Stimulated activated CD4-positive, alpha-beta T cell treated with anti-CD3 and anti-CD28 coated beads, Interleukin-12 subunit alpha, Interleukin-12 subunit beta, amount 100 ng/mL, for 24 hours (primary cell): Measurements from ENCODE around the gene TRIM46.
A peak's percentile ranks its signal among the peaks of the same experiment; 100 is the strongest.
"Not testable (repeated sequence)": the region's sequence is repeated elsewhere in the genome, so short reads cannot be mapped to it uniquely, and the experiment has no call there.

Source experiments
- DNase-seq, 2 experiments: peaks; one replicate each; pipeline ENCODE4 v3.0.0-alpha.2; 2020; ENCODE audit warnings: low read depth in 2 of 2

Gene TRIM46

DNA sequence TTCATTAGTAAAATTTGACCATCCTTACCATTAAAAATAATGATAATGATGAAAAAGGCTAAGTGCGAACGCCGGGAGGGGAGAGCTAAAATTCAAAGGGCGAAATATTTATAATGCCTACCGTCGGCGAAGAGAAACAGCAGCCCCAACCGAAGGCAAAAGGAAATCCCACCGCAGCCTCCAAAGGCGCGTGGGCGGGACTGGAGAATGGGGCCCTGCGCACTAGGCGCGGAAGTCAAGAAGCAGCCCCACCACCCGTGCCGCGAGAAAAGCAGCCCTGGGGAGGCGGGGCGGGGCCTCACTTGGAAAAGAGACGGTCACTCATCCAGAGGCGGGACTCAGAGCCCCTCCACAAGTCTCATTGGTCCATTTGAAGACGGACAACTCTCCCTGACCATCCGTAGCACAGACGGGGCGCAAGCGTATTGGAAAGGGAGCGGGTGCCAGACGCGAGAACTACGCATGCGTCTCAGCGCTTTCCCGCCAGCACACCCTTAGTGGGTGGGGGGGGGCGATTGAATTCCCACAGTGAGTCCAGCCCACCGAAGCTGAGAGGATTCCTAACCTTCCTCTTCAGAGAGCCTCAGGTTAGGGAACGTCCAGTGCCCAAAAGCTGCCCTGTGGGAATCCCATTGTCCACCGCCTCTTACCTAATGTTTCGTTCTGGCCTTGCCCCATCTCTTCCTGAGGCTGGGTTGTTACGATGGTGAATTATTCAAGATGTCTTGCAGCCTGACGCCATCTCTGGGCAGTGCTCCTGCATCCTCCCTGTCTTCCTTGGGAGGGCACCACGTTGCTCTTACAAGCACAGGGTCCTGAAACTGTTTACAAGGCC lies 53.8 kb downstream of the TRIM46 start:
- peak; percentile 95 to 99 for DNase-seq

- DNase-seq: no peak
Observed at GRCh38 chr1:155228096-155228427, 54.4 kb downstream of the TRIM46 start.

GRCh38 chr1:155231302-155231701 lies 57.7 kb downstream of the TRIM46 start:
- DNase-seq: not testable (repeated sequence)

- DNase-seq: not testable (repeated sequence)
Observed at GRCh38 chr1:155232001-155232978, 58.6 kb downstream of the TRIM46 start.

GRCh38 chr1:155233502-155233901 lies 59.9 kb downstream of the TRIM46 start:
- not testable (repeated sequence) for DNase-seq
